ENCODE measurements around the gene RAB8A. TPM values are rescaled to one million over a fixed set of nuclear protein-coding genes. Genes with fewer than 3 reads are reported as not detected.

RAB8A gene
- total RNA-seq, 1 experiment from 2014 or later = 103 TPM

GRCh38 chr19:16170134-16170533, 58.4 kb downstream of the RAB8A start:
- Mint-ChIP-seq H3K36me3 (ENCODE audit: insufficient read depth in 1 of 3, low read depth in 3 of 3) (no peaks in the 10 kb centered on the region), H3K4me3 (no peak overlapping the region), H3K27me3 (ENCODE audit: low read depth) (peaks cover 3% of the 10 kb centered on the region), H3K27ac (no peak overlapping the region), H3K4me1 (no peaks in the 10 kb centered on the region), H3K9me3 (peaks cover 4 to 11% of the 10 kb centered on the region in 2 experiments; a peak in 3 of 5 replicates)
- Histone ChIP-seq H3K14ac (ENCODE audit: insufficient read depth, low read length) (no peak overlapping the region), H3K4ac (ENCODE audit: low read depth, low read length) (no peak overlapping the region), H4K91ac (ENCODE audit: insufficient read length, low read depth, low read length) (no peak overlapping the region), H3T11ph (ENCODE audit: low read length) (no peak overlapping the region), H3K4me2 (ENCODE audit: insufficient read depth, insufficient read length, low read length) (no peak overlapping the region), H3K18ac (ENCODE audit: insufficient read length, low read depth, low read length) (no peak overlapping the region), H3K79me2 (ENCODE audit: insufficient read depth, low read length) (no peaks in the 10 kb centered on the region), H2BK120ac (ENCODE audit: low read depth, low read length, poor library complexity, severe bottlenecking) (no peak overlapping the region), H3K9ac (ENCODE audit: extremely low read depth, insufficient read length, low read length) (no peak overlapping the region), H2AK5ac (ENCODE audit: insufficient read length, low read length) (no peak overlapping the region), H4K5ac (ENCODE audit: insufficient read length, low read depth, low read length) (no peak overlapping the region), H3K27me3 (ENCODE audit: insufficient read depth, low read length) (no peaks in the 10 kb centered on the region), H2AFZ (ENCODE audit: low read length) (no peak overlapping the region), H4K8ac (replicated peaks; ENCODE audit: insufficient read length, low read depth, low read length) (no peak overlapping the region), H3K56ac (ENCODE audit: insufficient read length, low read depth, low read length) (no peak overlapping the region), H2BK20ac (ENCODE audit: low read depth, low read length, poor library complexity, severe bottlenecking) (no peak overlapping the region), H4K20me1 (ENCODE audit: control insufficient read depth, insufficient read depth, insufficient read length) (no peaks in the 10 kb centered on the region), H3K4me1 (ENCODE audit: insufficient read depth, low read length) (no peaks in the 10 kb centered on the region), H3K9me3 (ENCODE audit: control insufficient read depth, low read depth, low read length) (no peaks in the 10 kb centered on the region), H3K23ac (ENCODE audit: insufficient read length, low read depth, low read length) (no peak overlapping the region), H2BK12ac (ENCODE audit: insufficient read length, low read depth, low read length) (no peak overlapping the region), H3K79me1 (ENCODE audit: insufficient read depth, low read depth, low read length, poor library complexity, severe bottlenecking) (no peaks in the 10 kb centered on the region), H3K27ac (ENCODE audit: insufficient read length, low read depth, low read length) (no peak overlapping the region), H2BK15ac (ENCODE audit: low read depth, low read length) (no peak overlapping the region), H3K23me2 (ENCODE audit: insufficient read length, low read depth, low read length, poor library complexity, severe bottlenecking) (no peaks in the 10 kb centered on the region), H2BK5ac (ENCODE audit: insufficient read length, low read length) (no peak overlapping the region)
- no CpG with 5 or more reads among the region's 1 CpG for WGBS (ENCODE audit: extremely low coverage, insufficient read length, low lambda C conversion rate)
- TF ChIP-seq, protein P1, sequence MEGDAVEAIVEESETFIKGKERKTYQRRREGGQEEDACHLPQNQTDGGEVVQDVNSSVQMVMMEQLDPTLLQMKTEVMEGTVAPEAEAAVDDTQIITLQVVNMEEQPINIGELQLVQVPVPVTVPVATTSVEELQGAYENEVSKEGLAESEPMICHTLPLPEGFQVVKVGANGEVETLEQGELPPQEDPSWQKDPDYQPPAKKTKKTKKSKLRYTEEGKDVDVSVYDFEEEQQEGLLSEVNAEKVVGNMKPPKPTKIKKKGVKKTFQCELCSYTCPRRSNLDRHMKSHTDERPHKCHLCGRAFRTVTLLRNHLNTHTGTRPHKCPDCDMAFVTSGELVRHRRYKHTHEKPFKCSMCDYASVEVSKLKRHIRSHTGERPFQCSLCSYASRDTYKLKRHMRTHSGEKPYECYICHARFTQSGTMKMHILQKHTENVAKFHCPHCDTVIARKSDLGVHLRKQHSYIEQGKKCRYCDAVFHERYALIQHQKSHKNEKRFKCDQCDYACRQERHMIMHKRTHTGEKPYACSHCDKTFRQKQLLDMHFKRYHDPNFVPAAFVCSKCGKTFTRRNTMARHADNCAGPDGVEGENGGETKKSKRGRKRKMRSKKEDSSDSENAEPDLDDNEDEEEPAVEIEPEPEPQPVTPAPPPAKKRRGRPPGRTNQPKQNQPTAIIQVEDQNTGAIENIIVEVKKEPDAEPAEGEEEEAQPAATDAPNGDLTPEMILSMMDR (conservative IDR thresholded peaks at IDR 0.05) = no peak
- no peak for DNase-seq

All from H9 (cell line).